ENCODE results near the gene NPTX2. TPM values are rescaled to one million over a fixed set of nuclear protein-coding genes. Genes with fewer than 3 reads are reported as not detected.
A peak's percentile ranks its signal among the peaks of the same experiment; 100 is the strongest.

Gene NPTX2
- total and polyA plus RNA-seq, 2 of the 8 experiments (the other 6 are each of a cell fraction or from before 2014, with no cell fraction given): 18.4 to 19.2 TPM

GRCh38 chr7:98617960-98618418 lies 904 bp downstream of the NPTX2 start:
- no peak overlapping the region for H2BK15ac ChIP-seq (ENCODE audit: low read length)
- H2BK12ac ChIP-seq (ENCODE audit: low read depth, low read length): no peak overlapping the region
- H3K79me2 ChIP-seq (ENCODE audit: control insufficient read depth in 1 of 2, insufficient read depth in 2 of 2, low read length in 2 of 2): no peaks in the 10 kb centered on the region
- H2BK120ac ChIP-seq (replicated peaks; ENCODE audit: low read depth, low read length): no peak overlapping the region
- POLR2A ChIA-PET (ENCODE audit: partially characterized antibody): interaction anchor here (0.6 to 2.1 kb wide), 19 partner anchors 9 to 684 kb away, joined by 3 to 15 read pairs (median 3); partner anchors contain the start of gene BAIAP2L1
- no peak overlapping the region for H3K56ac ChIP-seq (replicated peaks; ENCODE audit: insufficient read length, low read depth, low read length)
- CTCF ChIA-PET (ENCODE audit: partially characterized antibody): interaction anchor here (0.9 to 4.6 kb wide), 14 partner anchors 8 to 353 kb away, joined by 3 to 22 read pairs (median 4); no protein-coding TSS in a partner anchor
- peaks cover 0 to 8% (median 3%) of the 10 kb centered on the region in 4 experiments for H3K4me1 ChIP-seq (replicated peaks in 1 of 4; ENCODE audit: control insufficient read depth in 3 of 4, insufficient read depth in 4 of 4, low read length in 3 of 4)
- no peak overlapping the region for H2AFZ ChIP-seq (ENCODE audit: low read length)
- H2BK5ac ChIP-seq (ENCODE audit: low read depth, low read length): no peak overlapping the region
- H2BK20ac ChIP-seq (ENCODE audit: low read length): no peak overlapping the region
- FAIRE-seq (no peak), DNase-seq (ENCODE audit: low read depth in 1 of 2, low spot score in 2 of 2) (no peak)
- peaks cover 12 to 61% (median 42%) of the 10 kb centered on the region in 4 experiments for H3K27me3 ChIP-seq (replicated peaks in 1 of 4; ENCODE audit: control insufficient read depth in 3 of 4, extremely low read depth in 1 of 4, insufficient read depth in 3 of 4, low read length in 3 of 4)
- no peak overlapping the region for H2AK5ac ChIP-seq (ENCODE audit: low read depth, low read length)
- H3K23ac ChIP-seq (ENCODE audit: insufficient read length): no peak overlapping the region
- no peak overlapping the region for H4K91ac ChIP-seq (replicated peaks; ENCODE audit: insufficient read length, low read length)
- H3K23me2 ChIP-seq (ENCODE audit: low read depth, low read length): peaks cover 18% of the 10 kb centered on the region; the same call in 1 of the 2 replicates
- peak overlapping the region; percentile 53 to 72 (median 62) for H3K4me3 ChIP-seq (ENCODE audit: extremely low read depth in 1 of 4, insufficient read depth in 2 of 4, low read depth in 3 of 4, low read length in 4 of 4)
- H3K9me3 ChIP-seq (ENCODE audit: insufficient read depth in 2 of 2, low read depth in 1 of 2, low read length in 1 of 2): no peaks in the 10 kb centered on the region
- H3K36me3 ChIP-seq (ENCODE audit: control insufficient read depth in 2 of 4, insufficient read depth in 4 of 4, low read length in 3 of 4): no peaks in the 10 kb centered on the region
- no peaks in the 10 kb centered on the region for H3K79me1 ChIP-seq (ENCODE audit: low read depth, low read length)
- H3K27ac ChIP-seq (ENCODE audit: low read depth, low read length): no peak overlapping the region
- H3K4me2 ChIP-seq (ENCODE audit: insufficient read depth in 1 of 2, low read depth in 2 of 2, low read length in 2 of 2): peak overlapping the region; percentile 76 to 77
- 3% methylated on average over 28 of the region's 40 CpGs; no CpG with 5 or more reads in 1 of the 2 experiments for WGBS, 2 experiments (ENCODE audit: extremely low coverage in 1 of 2, insufficient coverage in 1 of 2, insufficient read length in 1 of 2, insufficient replicate concordance in 2 of 2, low coverage in 1 of 2, low lambda C conversion rate in 2 of 2, missing lambda C conversion rate in 1 of 2)
- H3K18ac ChIP-seq (ENCODE audit: extremely low read depth, low read length): peak overlapping the region; percentile 48
- H3K14ac ChIP-seq (ENCODE audit: insufficient read length): no peak overlapping the region
- peak overlapping the region; percentile 24 for H3K4ac ChIP-seq (replicated peaks; ENCODE audit: insufficient read length, low read depth, low read length)
- peaks cover 0 to 24% of the 10 kb centered on the region in 2 experiments for H4K20me1 ChIP-seq (replicated peaks in 1 of 2; ENCODE audit: control insufficient read depth in 1 of 2, insufficient read depth in 2 of 2, low read length in 2 of 2)
- H3K9ac ChIP-seq (replicated peaks in 1 of 4; ENCODE audit: extremely low read depth in 1 of 4, low read depth in 3 of 4, low read length in 3 of 4): peak overlapping the region in 2 of 4 experiments; percentile 13 to 54; a peak in 2 of 7 replicates
- H4K8ac ChIP-seq (ENCODE audit: extremely low read depth, insufficient read depth, low read length): peak overlapping the region; percentile 53
- no peak overlapping the region for H4K5ac ChIP-seq (ENCODE audit: insufficient read length, low read depth, low read length)
- TF ChIP-seq, protein P1, sequence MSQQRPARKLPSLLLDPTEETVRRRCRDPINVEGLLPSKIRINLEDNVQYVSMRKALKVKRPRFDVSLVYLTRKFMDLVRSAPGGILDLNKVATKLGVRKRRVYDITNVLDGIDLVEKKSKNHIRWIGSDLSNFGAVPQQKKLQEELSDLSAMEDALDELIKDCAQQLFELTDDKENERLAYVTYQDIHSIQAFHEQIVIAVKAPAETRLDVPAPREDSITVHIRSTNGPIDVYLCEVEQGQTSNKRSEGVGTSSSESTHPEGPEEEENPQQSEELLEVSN (IDR thresholded peaks at IDR 0.05): 0 out of 2 replicates have a peak, but pooled peaks have one; percentile 22
- TF ChIP-seq GTF2F1 (IDR thresholded peaks at IDR 0.05; ENCODE audit: borderline replicate concordance, low read depth, low read length): no peak
- no peak for TF ChIP-seq POU5F1 (IDR thresholded peaks at IDR 0.05; ENCODE audit: low read depth, low read length)
- peak; percentile 22 for TF ChIP-seq KDM4A (IDR thresholded peaks at IDR 0.05; ENCODE audit: low read depth, low read length, severe bottlenecking)
- peak; percentile 56 for TF ChIP-seq SUZ12 (IDR thresholded peaks at IDR 0.05; ENCODE audit: low read length)
- peak; percentile 21 for TF ChIP-seq EZH2 (IDR thresholded peaks at IDR 0.05; ENCODE audit: low read depth, low read length, severe bottlenecking)
- peak; percentile 35; the same call in 1 of the 2 replicates for TF ChIP-seq MAX (IDR thresholded peaks at IDR 0.05)
